GM15510 (cell line): Measurements from ENCODE around the gene CORIN.

Experiments used
- POLR2A ChIP-seq: IDR thresholded peaks from 3 replicates; pipeline ENCODE4 v1.6.1; 2011; ENCODE audit warnings: borderline replicate concordance; ENCODE audit not compliant: insufficient read length; ENCODE audit errors: extremely low read depth

Gene CORIN

DNA sequence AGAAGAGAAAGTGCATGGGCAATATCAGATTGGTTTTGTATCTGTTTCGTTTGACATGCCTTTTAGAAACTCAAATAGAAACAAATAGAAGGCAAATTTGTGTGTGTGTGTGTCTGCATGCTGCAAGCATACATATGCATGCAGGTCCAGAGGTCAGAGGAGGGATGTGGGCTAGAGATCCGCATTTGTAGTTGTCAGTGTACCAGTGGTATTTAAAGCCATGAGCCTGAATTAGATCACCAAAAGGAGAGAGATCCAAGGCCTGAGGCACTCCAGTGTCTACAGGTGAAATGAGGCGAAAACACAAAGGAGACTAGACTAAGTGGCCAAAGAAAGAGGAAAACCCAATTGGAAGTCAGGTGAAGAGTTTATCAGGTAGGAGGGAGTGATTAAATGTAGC is 106.7 kb downstream of the CORIN start:
- no peak for TF ChIP-seq POLR2A

DNA sequence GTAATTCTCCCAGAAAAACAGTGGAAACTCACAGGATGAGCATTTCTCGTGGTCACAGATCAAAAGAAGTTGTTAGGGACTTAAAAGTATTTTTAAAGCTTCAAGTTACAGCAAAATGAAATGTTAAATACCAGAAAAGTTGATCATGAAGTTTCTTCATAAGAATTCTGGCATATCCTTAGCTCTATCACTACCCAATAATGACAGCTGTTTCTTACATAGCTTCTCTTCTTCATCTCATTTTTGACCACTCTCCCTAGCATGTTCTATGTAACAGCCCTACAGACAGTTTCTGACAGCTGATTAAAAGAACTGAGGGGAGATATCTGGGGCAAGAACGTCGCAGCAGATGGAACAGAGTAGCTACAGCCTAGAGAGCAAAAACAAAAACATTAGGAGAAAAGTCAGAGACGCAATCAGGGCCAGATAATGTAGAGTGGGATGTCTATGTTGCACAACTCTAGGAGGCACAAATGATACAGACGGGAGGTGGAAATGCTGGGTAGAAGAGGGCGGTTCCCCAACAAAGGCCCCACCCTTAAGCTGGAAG is 108.7 kb downstream of the CORIN start:
- no peak for TF ChIP-seq POLR2A

DNA sequence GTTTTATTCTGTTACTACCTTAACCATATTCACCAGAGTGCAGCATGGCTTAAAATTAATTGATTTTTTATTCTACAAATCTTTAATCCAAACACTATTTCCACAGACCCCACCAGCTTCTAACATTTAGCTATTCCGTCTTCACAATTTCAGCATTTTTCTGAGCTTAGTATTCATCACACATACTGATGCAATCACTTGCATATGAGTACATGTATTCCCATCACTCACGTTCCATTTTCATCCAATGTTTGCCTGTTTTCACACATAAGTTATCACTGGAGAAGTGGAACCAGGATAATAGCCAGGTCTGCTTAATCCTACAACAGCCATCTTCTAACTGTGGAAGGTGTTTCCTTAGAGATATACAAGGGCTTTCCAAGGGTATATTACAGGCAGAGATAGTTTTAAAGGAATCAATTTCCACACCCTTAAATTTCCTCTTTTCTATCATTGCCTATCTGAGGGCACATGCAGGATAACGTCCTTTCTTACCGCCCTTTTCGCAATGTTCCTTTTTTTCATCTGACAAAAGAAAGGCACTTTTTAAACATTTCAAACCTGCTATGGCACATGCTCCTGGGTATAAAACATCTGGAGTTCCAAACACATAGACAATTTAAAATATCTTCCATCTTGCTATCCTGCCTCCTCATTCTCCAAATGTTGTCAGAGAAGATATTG is 115.8 kb downstream of the CORIN start:
- no peak for TF ChIP-seq POLR2A

DNA sequence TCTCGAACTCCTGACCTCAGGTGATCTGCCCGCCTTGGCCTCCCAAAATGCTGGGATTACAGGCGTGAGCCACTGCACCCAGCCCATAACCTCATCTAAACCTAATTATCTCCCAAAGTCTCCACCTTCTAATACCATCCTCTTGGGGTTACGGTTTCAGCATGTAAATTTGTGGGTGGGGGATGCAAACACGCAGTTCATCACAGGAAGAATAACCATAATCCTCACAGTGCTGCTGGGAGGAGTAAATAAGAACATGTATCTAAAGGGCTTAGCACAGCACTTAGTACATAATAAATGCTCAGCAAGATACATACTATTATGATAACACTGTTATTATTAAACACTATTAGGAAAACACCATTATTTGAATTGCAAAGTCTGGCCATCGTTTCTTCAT is 116.4 kb downstream of the CORIN start:
- no peak for TF ChIP-seq POLR2A

DNA sequence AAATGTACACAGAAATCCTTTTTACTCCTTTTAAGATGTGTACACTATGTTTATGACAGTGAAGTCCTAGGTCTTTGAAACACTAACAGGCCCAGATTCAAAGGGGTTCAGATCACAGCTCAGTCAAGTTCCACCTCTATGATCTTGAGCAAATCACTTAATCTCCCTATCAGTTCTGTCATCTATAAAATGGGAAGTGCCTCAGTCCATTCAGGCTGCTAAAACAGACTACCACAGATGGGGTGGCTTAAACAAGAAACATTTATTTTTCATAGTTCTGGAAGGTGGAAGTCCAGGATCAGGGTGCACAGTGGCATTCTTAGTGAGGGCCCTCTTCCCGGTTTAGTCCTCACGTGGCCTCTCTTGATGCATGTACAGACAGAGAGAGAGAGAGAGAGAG is 117.1 kb downstream of the CORIN start:
- TF ChIP-seq POLR2A = no peak

DNA sequence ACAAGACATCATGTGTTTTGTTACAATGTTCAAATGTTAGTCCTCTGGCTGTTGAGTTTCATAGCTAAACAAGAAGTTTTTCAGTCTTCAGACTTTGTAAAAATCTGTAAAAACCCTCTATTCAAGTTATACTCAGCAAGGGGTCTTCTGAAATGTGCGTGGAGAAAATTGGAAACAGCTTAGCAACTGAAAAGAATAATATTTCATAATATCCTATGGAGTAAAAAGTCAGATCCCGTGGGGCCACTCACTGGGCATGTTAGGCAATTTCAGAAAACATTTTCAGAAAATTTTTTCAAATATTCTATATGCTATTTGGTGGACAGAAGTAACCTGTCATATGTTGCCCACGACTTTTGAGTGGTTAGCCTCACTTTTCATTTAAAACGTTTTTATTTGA is 118.3 kb downstream of the CORIN start:
- no peak for TF ChIP-seq POLR2A

DNA sequence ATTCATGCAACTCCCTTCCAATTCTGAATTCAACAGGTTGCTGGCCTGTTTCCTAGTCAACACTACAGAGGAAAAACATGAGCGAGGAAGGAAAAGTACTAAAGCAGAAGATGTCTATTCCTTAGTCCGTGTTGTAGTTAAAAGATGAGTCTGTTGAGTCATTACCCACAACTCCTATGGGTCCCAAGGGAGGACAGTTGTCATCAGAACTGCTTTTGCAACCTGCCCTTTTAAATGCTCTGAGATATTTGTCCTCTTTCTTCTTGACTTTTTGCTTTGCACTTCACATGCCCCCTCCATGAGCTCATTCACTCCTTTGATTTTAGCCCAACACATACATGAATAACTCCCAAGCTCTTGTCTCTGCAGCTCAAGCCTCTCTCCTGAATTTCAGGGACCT is 119.2 kb downstream of the CORIN start:
- no peak for TF ChIP-seq POLR2A

DNA sequence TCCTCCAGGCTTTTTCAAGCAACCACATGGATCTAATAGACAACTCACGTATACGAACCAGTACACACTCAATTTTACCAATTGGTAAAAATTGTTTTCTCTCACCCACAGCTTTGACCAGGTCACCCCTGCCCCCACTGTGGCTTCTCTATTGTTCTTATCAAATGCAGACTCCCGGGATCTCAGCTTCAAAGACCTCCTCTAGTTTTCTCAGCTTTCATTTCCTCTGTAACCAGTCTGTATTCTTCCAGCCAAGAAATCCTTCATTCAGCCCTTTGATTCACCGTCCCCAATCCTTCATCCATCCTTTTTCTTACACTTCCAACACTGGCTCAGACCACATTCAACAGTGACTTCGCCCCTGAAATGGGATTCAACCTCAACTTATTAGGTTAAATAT is 120.7 kb downstream of the CORIN start:
- TF ChIP-seq POLR2A = no peak

DNA sequence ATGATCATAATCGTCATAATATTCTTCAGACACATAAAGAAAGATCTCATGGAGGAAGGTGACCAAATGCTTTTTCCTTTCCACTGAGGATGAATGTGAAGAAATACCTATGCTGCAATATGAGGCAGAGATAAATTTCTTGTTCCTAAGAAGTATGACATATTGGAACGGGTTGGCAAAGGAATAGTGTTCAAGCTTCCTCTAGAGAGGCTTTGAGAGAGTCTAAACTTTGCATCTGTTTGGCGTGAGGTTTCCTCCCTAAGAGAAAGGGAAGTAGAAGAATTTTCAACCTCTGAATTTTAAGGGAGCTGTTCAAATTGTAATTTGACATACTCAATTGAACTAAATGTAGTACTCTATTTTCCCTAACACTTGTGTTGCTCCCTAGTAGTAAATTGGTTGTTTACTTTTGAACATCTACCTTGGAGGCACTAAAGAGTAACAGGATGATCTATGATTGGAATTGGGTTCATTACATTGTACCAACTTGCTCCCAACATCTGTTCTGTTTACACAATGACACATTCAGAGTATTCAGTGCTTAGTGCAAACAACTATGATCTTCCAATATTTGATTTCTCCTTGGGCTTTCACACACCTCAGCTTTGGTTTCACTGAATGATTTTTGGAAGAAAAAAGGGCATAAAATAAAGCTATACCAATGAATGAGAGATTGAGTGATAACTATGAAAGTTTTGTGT is 122.0 kb downstream of the CORIN start:
- no peak for TF ChIP-seq POLR2A

DNA sequence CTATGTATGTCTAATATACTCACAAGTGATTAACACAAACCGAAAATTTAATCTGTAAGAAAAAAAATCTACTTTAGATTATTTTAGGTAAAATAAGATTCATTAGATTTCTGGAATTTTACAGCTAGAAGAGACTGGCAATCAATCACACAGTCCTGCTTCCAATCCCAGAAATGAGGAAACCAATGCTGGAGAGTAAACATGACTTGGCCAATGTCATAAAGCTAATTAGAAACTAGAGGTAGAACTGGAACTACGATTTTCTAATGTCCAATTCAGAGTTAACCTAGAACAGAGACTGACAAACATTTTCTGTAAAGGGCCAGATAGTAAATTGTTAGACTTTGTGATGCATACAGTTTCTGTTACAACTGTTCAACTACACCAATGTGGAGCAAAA is 123.6 kb downstream of the CORIN start:
- TF ChIP-seq POLR2A = no peak

DNA sequence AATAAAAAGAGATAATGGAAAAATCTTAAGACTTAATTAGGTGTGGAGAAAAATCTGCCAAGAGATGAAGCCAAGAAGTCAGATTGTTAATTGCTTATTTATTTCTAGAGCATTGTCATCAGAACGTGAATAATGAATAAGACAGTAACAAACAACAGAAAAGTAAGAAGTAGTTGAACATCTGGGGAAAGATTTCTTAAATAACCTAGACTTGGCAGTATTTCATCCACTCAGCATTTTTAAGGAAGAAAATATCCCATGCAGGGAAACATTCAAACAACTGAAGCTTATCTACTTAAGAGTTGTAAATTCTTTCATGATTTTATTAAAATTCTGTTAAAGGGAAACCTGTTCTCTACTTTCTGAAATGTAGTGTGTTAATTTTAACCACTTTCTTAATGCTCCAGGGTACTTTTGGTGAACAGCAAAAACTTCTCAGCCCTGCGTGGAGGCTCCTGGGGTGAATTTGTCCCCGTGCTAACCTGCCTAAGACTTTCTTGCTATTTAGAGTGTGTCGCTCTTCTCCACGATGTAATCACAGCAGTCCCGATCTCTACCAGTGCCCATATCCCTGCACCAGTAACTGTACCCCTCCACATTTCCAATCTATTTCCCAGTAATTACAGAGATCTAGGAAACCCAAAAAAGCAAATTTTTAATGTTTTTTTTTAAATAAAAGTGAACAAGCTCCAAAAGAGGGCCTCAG is 124.6 kb downstream of the CORIN start:
- no peak for TF ChIP-seq POLR2A

DNA sequence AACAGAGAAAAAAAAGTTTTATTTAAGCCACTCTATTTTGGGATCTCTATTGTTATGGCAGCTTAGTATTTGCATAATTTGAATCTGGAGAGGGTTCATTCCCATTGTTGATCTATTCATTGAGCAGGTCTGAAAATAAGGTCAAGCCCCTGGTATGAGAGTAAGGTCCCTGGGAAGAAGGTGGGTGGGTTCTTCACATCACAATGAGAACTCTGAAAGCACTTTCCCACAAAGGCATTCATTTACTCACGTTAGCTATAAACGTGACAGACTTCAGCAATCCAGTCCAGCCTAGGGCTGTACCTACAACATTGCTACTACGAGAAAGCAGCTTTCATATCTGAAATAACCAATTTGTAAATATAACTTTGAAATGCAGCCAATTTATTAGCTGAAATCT is 126.2 kb downstream of the CORIN start:
- TF ChIP-seq POLR2A = no peak

DNA sequence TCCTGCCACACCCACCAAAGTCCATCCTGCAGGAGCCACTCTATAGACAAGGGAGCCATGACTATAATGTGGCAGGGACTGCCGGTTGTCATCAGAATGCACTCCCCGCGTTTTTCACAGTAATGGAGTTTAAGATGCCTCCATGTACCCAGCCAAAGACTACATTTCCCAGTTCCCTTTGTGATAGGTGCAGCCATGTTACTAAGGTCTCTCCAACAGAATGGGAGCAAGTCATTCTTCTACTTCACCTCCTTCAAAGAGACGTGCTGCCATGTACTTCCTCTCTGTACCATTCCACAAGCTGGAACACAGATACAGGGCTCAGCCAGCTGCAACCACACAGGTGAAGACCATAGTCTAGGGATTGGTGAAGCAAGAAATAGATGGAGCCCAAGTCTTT is 126.7 kb downstream of the CORIN start:
- no peak for TF ChIP-seq POLR2A

DNA sequence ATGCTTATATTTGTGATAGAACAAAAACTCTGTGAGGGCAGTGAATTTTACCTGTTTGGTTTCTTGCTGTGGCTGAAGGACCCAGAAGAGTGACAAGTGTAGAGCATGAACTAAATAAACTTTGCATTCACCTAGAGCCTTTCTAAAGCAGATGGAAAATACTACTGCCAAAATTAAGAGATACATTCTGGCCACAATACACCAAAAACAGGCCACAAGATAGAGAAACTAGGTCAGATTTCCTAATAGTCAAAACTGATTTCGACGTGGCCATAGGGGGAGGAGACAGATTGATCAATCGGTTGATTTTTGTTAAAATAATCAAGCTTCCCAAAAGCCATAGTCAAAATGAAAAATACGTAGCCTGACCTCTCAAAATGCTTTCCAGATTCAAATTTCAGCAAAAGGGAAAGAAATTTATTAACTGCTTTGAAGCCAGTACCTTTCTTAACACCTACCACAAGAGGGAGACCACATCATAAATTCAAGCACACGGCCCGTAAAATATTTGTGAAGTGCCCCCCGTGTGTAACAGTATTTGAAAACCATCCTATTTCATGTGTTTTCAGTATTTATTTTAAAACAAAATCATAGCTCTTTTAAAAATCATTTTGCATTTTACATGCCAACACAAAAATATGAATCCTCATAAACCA is 132.4 kb downstream of the CORIN start:
- TF ChIP-seq POLR2A = no peak
